H1 (cell line): Measurements from ENCODE around the gene SOBP. TPM values are rescaled to one million over a fixed set of nuclear protein-coding genes. Genes with fewer than 3 reads are reported as not detected.
A peak's percentile ranks its signal among the peaks of the same experiment; 100 is the strongest.

Source experiments
- CTCF ChIA-PET: fragments of 300-600 bp; sonication (Branson Sonifier 250); formaldehyde crosslinking; loops from one replicate; lab custom pipeline; 2021; ENCODE audit not compliant: partially characterized antibody; lab: Charles Lee
- POLR2A ChIA-PET: fragments of 300-600 bp; sonication (Branson Sonifier 250); formaldehyde crosslinking; loops from one replicate; lab custom pipeline; 2021; ENCODE audit warnings: inconsistent platforms; ENCODE audit not compliant: partially characterized antibody; lab: Charles Lee
- DNase-seq, 2 experiments: peaks; one replicate each; pipeline versions ENCODE4 v3.0.0 to v3.0.0-alpha.2; 2010 to 2022; ENCODE audit warnings: low spot score in 2 of 2, low read depth in 1 of 2, mixed read lengths in 1 of 2
- FAIRE-seq: peaks from 2 replicates; lab custom pipeline; 2011; peaks lifted over from hg19 to GRCh38; lab: Jason Lieb, UNC
- H2AFZ ChIP-seq: 2 replicates; pipeline ENCODE4 v1.8.1; 2012; ENCODE audit warnings: low read length, inconsistent platforms
- H2AK5ac ChIP-seq: 2 replicates; pipeline ENCODE4 v1.6.1; 2013; ENCODE audit warnings: low read depth, low read length
- H2BK120ac ChIP-seq: replicated peaks from 2 replicates; pipeline ENCODE3; 2013; ENCODE audit warnings: low read depth, low read length, inconsistent platforms
- H2BK12ac ChIP-seq: 2 replicates; pipeline ENCODE4 v1.6.1; 2013; ENCODE audit warnings: low read depth, low read length
- H2BK15ac ChIP-seq: 2 replicates; pipeline ENCODE4 v1.6.1; 2013; ENCODE audit warnings: low read length
- H2BK20ac ChIP-seq: 2 replicates; pipeline ENCODE4 v1.6.1; 2013; ENCODE audit warnings: low read length
- H2BK5ac ChIP-seq: 2 replicates; pipeline ENCODE4 v1.6.1; 2013; ENCODE audit warnings: low read depth, low read length
- H3K14ac ChIP-seq: 2 replicates; pipeline ENCODE4 v1.6.1; 2013; ENCODE audit warnings: inconsistent platforms; ENCODE audit not compliant: insufficient read length
- H3K18ac ChIP-seq: 2 replicates; pipeline ENCODE4 v1.6.1; 2013; ENCODE audit warnings: low read length; ENCODE audit errors: extremely low read depth
- H3K23ac ChIP-seq: 2 replicates; pipeline ENCODE4 v1.6.1; 2013; ENCODE audit warnings: inconsistent platforms; ENCODE audit not compliant: insufficient read length
- H3K23me2 ChIP-seq: 2 replicates; pipeline ENCODE4 v1.6.1; 2013; ENCODE audit warnings: low read depth, low read length
- H3K27ac ChIP-seq: 2 replicates; pipeline ENCODE4 v1.6.1; 2011; ENCODE audit warnings: low read depth, low read length, inconsistent platforms
- H3K27me3 ChIP-seq, 4 experiments: replicated peaks in 1 of 4; 1 replicate in 1 of 4; 2 replicates in 3 of 4; pipeline versions ENCODE4 v1.6.1 to v1.8.1; 2011 to 2013; ENCODE audit warnings: low read length in 3 of 4, mild to moderate bottlenecking in 3 of 4, inconsistent platforms in 2 of 4, mixed read lengths in 2 of 4, moderate library complexity in 1 of 4; ENCODE audit not compliant: control insufficient read depth in 3 of 4, insufficient read depth in 3 of 4; ENCODE audit errors: extremely low read depth in 1 of 4
- H3K36me3 ChIP-seq, 4 experiments: 2 replicates each; pipeline versions ENCODE4 v1.6.1 to v1.8.1; 2011 to 2013; ENCODE audit warnings: mild to moderate bottlenecking in 4 of 4, low read length in 3 of 4, moderate library complexity in 2 of 4, control low read depth in 1 of 4, inconsistent platforms in 1 of 4; ENCODE audit not compliant: insufficient read depth in 4 of 4, control insufficient read depth in 2 of 4
- H3K4ac ChIP-seq: replicated peaks from 2 replicates; pipeline ENCODE3; 2013; ENCODE audit warnings: low read length, low read depth, mixed read lengths, inconsistent platforms; ENCODE audit not compliant: insufficient read length
- H3K4me1 ChIP-seq, 4 experiments: replicated peaks in 1 of 4; 1 replicate in 1 of 4; 2 replicates in 3 of 4; pipeline versions ENCODE4 v1.6.1 to v1.8.1; 2011 to 2013; ENCODE audit warnings: low read length in 3 of 4, inconsistent platforms in 2 of 4, mixed read lengths in 1 of 4; ENCODE audit not compliant: insufficient read depth in 4 of 4, control insufficient read depth in 3 of 4
- H3K4me2 ChIP-seq, 2 experiments: 2 replicates each; pipeline versions ENCODE4 v1.6.1 to v1.8.1; 2011 to 2013; ENCODE audit warnings: low read depth in 2 of 2, low read length in 2 of 2, control low read depth in 1 of 2, inconsistent platforms in 1 of 2, mild to moderate bottlenecking in 1 of 2; ENCODE audit not compliant: insufficient read depth in 1 of 2
- H3K4me3 ChIP-seq, 4 experiments: fragments of 200-600, 300-600 bp in 1 of 4; sonication (generic), shearing (Covaris generic), sonication (Bioruptor Twin) in 1 of 4; 2 replicates each; pipeline versions ENCODE4 v1.5.1 to v1.8.1; 2011 to 2016; ENCODE audit warnings: low read length in 4 of 4, low read depth in 3 of 4, control low read depth in 2 of 4, inconsistent platforms in 2 of 4, mild to moderate bottlenecking in 2 of 4, mixed read lengths in 1 of 4, moderate library complexity in 1 of 4; ENCODE audit not compliant: insufficient read depth in 2 of 4; ENCODE audit errors: extremely low read depth in 1 of 4
- H3K56ac ChIP-seq: replicated peaks from 2 replicates; pipeline ENCODE3; 2013; ENCODE audit warnings: low read depth, mild to moderate bottlenecking, mixed read lengths, low read length, inconsistent platforms; ENCODE audit not compliant: insufficient read length
- H3K79me1 ChIP-seq: 2 replicates; pipeline ENCODE4 v1.6.1; 2013; ENCODE audit warnings: low read depth, low read length, control low read depth
- H3K79me2 ChIP-seq, 2 experiments: 2 replicates each; pipeline versions ENCODE4 v1.6.1 to v1.8.1; 2012 to 2013; ENCODE audit warnings: low read length in 2 of 2, mild to moderate bottlenecking in 2 of 2, inconsistent platforms in 1 of 2; ENCODE audit not compliant: insufficient read depth in 2 of 2, control insufficient read depth in 1 of 2
- H3K9ac ChIP-seq, 4 experiments: replicated peaks in 1 of 4; 1 replicate in 1 of 4; 2 replicates in 3 of 4; pipeline versions ENCODE4 v1.6.1 to v1.8.1; 2011 to 2013; ENCODE audit warnings: low read depth in 3 of 4, low read length in 3 of 4, control low read depth in 2 of 4, mild to moderate bottlenecking in 2 of 4, moderate library complexity in 2 of 4, inconsistent platforms in 1 of 4; ENCODE audit errors: extremely low read depth in 1 of 4
- H3K9me3 ChIP-seq, 2 experiments: 2 replicates each; pipeline versions ENCODE4 v1.6.1 to v1.8.1; 2012 to 2013; ENCODE audit warnings: mild to moderate bottlenecking in 2 of 2, moderate library complexity in 2 of 2, control low read depth in 1 of 2, inconsistent platforms in 1 of 2, low read depth in 1 of 2, low read length in 1 of 2, mixed read lengths in 1 of 2; ENCODE audit not compliant: insufficient read depth in 2 of 2
- H4K20me1 ChIP-seq, 2 experiments: replicated peaks in 1 of 2; 2 replicates each; pipeline versions ENCODE3 to v1.8.1; 2011 to 2013; ENCODE audit warnings: inconsistent platforms in 2 of 2, low read length in 2 of 2, mild to moderate bottlenecking in 1 of 2; ENCODE audit not compliant: insufficient read depth in 2 of 2, control insufficient read depth in 1 of 2
- H4K5ac ChIP-seq: 2 replicates; pipeline ENCODE4 v1.6.1; 2013; ENCODE audit warnings: low read length, low read depth, mixed read lengths, inconsistent platforms; ENCODE audit not compliant: insufficient read length
- H4K8ac ChIP-seq: 2 replicates; pipeline ENCODE4 v1.8.0; 2013; ENCODE audit warnings: mild to moderate bottlenecking, moderate library complexity, low read length, inconsistent platforms; ENCODE audit not compliant: insufficient read depth; ENCODE audit errors: extremely low read depth
- H4K91ac ChIP-seq: replicated peaks from 2 replicates; pipeline ENCODE3; 2013; ENCODE audit warnings: low read length, mixed read lengths, inconsistent platforms; ENCODE audit not compliant: insufficient read length
- EZH2 ChIP-seq: fragments of 200-600 bp; sonication (generic); IDR thresholded peaks from 2 replicates; pipeline ENCODE4 v1.7.1; 2012; ENCODE audit warnings: low read depth, mild to moderate bottlenecking, moderate library complexity, low read length, inconsistent platforms; ENCODE audit not compliant: severe bottlenecking
- SAP30 ChIP-seq: fragments of 300-600 bp; sonication (generic); IDR thresholded peaks from 2 replicates; pipeline ENCODE4 v1.7.1; 2012; ENCODE audit warnings: low read length, moderate library complexity, mild to moderate bottlenecking, inconsistent platforms; ENCODE audit not compliant: insufficient read depth, insufficient replicate concordance
- TCF12 ChIP-seq: IDR thresholded peaks from 2 replicates; pipeline ENCODE4 v1.6.1; 2011; ENCODE audit warnings: low read depth, mild to moderate bottlenecking, low read length
- USF2 ChIP-seq: IDR thresholded peaks from 2 replicates; pipeline ENCODE4 v1.6.1; 2011; ENCODE audit warnings: low read length, improper control_type of control experiment
- WGBS, 2 experiments: shearing (Covaris generic) in 1 of 2; methylation state at CpG; one replicate each; pipeline versions ENCODE4 v1.1.6 to v1.1.7; 2013 to 2015; ENCODE audit warnings: low lambda C conversion rate in 2 of 2, mixed read lengths in 2 of 2, inconsistent platforms in 1 of 2, low coverage in 1 of 2, missing lambda C conversion rate in 1 of 2; ENCODE audit not compliant: insufficient replicate concordance in 2 of 2, insufficient coverage in 1 of 2, insufficient read length in 1 of 2; ENCODE audit errors: extremely low coverage in 1 of 2, missing lambda C conversion rate in 1 of 2; 5-methylcytosine and 5-hydroxymethylcytosine counted together
- polyA plus RNA-seq, 7 experiments: library from polyadenylated mRNA; depleted of rRNA in 3 of 7; stranded (reverse) in 5 of 7; unstranded in 2 of 7; fragments of >200 nt in 5 of 7; fragments of 200-250 nt in 2 of 7; gene quantifications; 1 replicate in 5 of 7; 2 replicates in 1 of 7; 4 replicates in 1 of 7; pipeline versions ENCODE4 v1.2.1 to v1.2.3, GENCODE V29; 2011 to 2013; ENCODE audit warnings: missing spikeins in 2 of 7, mixed read lengths in 2 of 7
- total RNA-seq: library from RNA; stranded (reverse); fragmentation: NEBNext Ultra II Directional; extraction: Animal tissue kit (Norgen Biotek cat#: 25700); gene quantifications from 2 replicates; pipeline ENCODE4 v1.2.1, GENCODE V29; 2021

Gene SOBP
- total and polyA plus RNA-seq, 2 of the 8 experiments (the other 6 are each of a cell fraction or from before 2014, with no cell fraction given) = 0.45 to 6.2 TPM

- WGBS, 2 experiments = 82% methylated on average over 5 of the region's 5 CpGs; no CpG with 5 or more reads in 1 of the 2 experiments
- FAIRE-seq = no peak
- Histone ChIP-seq H3K4ac (no peak overlapping the region), H3K56ac (no peak overlapping the region), H3K23me2 (no peaks in the 10 kb centered on the region), H2BK20ac (no peak overlapping the region), H3K27ac (no peak overlapping the region), H3K27me3 (no peaks in the 10 kb centered on the region), H2AFZ (no peak overlapping the region), H3K79me1 (no peaks in the 10 kb centered on the region), H3K4me1 (peaks cover 13 to 48% (median 41%) of the 10 kb centered on the region in 4 experiments), H3K4me3 (no peak overlapping the region), H3K9ac (no peak overlapping the region), H4K91ac (no peak overlapping the region), H3K23ac (no peak overlapping the region), H3K18ac (0 out of 2 replicates have a peak overlapping the region, but pooled peaks have one; percentile 5), H3K14ac (no peak overlapping the region), H3K9me3 (no peaks in the 10 kb centered on the region), H2BK5ac (no peak overlapping the region), H3K36me3 (no peaks in the 10 kb centered on the region), H4K20me1 (peaks cover 0 to 2% of the 10 kb centered on the region in 2 experiments), H4K8ac (no peak overlapping the region), H2BK15ac (no peak overlapping the region), H2AK5ac (no peak overlapping the region), H4K5ac (no peak overlapping the region), H3K79me2 (no peaks in the 10 kb centered on the region), H2BK120ac (no peak overlapping the region), H2BK12ac (no peak overlapping the region), H3K4me2 (peak overlapping the region in 1 of 2 experiments; percentile 28; a peak in 1 of 4 replicates)
- DNase-seq = no peak
- ChIA-PET CTCF (interaction anchor here (1.1 to 2.2 kb wide), 6 partner anchors 9 to 154 kb away, joined by 3 to 9 read pairs (median 4); no protein-coding TSS in a partner anchor), POLR2A (interaction anchor here (0.7 to 1.0 kb wide), 2 partner anchors 33 to 104 kb away, joined by 3 read pairs; no protein-coding TSS in a partner anchor)
- TF ChIP-seq TCF12 = no peak
- TF ChIP-seq EZH2 = no peak
- no peak for TF ChIP-seq USF2
- TF ChIP-seq SAP30 = no peak
Measured at GRCh38 chr6:107614828-107615227, 124.9 kb downstream of the SOBP start.
